Kidney epithelial cell (primary cell): Measurements from ENCODE around the gene VPS8. TPM values are rescaled to one million over a fixed set of nuclear protein-coding genes. Genes with fewer than 3 reads are reported as not detected.

Experiments
- DNase-seq: peaks from one replicate; pipeline ENCODE4 v3.0.0-alpha.2; 2010; ENCODE audit warnings: low read depth
- H3K27me3 ChIP-seq: 2 replicates; pipeline ENCODE4 v1.6.0; 2011; ENCODE audit warnings: low read length; ENCODE audit not compliant: control insufficient read depth, insufficient read depth
- H3K36me3 ChIP-seq: 2 replicates; pipeline ENCODE4 v1.5.1; 2011; ENCODE audit warnings: low read length; ENCODE audit not compliant: control insufficient read depth, insufficient read depth
- H3K4me3 ChIP-seq: 2 replicates; pipeline ENCODE4 v1.5.1; 2011; ENCODE audit warnings: low read depth, mild to moderate bottlenecking, control low read depth, low read length
- total RNA-seq: library from RNA; depleted of rRNA; stranded (reverse); fragments of >200 nt; gene quantifications from 2 replicates; pipeline ENCODE4 v1.2.3, GENCODE V29; 2015
- TF ChIP-seq, protein P1 (sequence below): IDR thresholded peaks from 2 replicates; pipeline ENCODE4 v1.5.1; 2011; ENCODE audit warnings: mild to moderate bottlenecking, moderate library complexity, low read length, control low read depth, inconsistent platforms; ENCODE audit not compliant: insufficient read depth, poor library complexity, severe bottlenecking

The VPS8 gene
- total RNA-seq, 1 donor from 2014 or later, result 31.9 TPM

DNA sequence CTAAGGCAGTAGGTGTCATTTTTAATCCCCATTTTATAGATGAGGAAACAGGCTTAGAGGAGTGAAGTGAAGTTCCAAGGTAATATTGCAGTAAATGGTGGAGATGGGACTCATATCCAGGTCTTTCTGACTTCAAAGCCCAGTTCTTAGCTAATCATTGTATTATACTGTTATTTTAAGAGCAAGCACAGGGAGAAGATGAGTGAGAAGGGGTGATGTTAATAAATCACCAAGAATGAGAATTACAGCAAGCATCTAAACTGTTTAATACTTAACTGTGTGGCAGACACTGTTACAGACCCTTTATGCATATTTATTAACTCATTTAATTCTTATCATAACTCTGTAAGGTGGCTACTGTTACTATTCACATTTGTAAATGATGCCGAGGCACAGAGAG, 61.2 kb downstream of the VPS8 start:
- Histone ChIP-seq H3K27me3 (no peaks in the 10 kb centered on the region), H3K36me3 (no peaks in the 10 kb centered on the region), H3K4me3 (no peak overlapping the region)
- TF ChIP-seq, protein P1, sequence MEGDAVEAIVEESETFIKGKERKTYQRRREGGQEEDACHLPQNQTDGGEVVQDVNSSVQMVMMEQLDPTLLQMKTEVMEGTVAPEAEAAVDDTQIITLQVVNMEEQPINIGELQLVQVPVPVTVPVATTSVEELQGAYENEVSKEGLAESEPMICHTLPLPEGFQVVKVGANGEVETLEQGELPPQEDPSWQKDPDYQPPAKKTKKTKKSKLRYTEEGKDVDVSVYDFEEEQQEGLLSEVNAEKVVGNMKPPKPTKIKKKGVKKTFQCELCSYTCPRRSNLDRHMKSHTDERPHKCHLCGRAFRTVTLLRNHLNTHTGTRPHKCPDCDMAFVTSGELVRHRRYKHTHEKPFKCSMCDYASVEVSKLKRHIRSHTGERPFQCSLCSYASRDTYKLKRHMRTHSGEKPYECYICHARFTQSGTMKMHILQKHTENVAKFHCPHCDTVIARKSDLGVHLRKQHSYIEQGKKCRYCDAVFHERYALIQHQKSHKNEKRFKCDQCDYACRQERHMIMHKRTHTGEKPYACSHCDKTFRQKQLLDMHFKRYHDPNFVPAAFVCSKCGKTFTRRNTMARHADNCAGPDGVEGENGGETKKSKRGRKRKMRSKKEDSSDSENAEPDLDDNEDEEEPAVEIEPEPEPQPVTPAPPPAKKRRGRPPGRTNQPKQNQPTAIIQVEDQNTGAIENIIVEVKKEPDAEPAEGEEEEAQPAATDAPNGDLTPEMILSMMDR, result no peak
- peak; percentile 19 for DNase-seq

DNA sequence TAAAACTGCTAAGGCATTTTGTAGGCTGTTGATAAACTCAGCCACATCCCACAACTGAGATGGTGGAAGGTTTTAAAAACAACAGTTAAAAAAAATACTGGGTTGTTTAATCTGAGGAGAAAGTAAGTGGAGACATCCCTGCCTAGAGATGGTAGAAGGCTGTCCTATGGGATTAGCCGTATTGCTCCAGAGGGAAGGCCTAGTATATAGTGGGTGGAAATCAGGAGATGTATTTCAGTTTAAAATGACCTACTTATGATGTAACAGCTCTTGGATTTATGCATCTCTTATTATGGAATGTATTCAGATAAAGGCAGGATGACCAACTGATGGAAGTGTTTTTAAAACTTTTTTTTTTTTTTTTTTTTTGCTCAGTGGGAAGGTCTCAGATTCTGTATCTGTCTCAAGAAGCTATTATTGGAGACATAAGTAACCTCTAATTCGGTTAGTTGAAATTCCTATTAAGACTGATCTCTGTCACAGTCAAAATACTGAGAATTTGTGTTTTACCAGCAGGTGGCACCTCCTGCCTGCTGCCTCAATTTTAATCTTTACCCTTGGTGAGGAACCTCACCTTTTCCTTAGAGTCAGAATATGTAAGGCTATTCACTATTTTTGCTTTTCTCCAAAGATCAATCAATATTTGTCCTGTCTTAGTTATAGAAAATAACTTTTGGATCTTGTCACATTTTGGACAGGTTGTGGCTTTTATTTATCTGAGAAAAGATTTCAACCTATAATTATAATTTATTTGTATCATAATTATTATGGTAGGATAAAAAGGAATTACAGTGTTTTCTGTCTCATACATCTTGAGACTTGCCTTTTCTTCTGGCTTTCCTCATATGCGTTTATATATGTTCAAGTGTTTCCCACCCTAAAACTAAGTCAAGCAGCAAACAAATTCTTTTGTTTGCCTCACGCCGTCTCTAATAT, 63.0 kb downstream of the VPS8 start:
- no peaks in the 10 kb centered on the region for H3K27me3 ChIP-seq
- no peak overlapping the region for H3K4me3 ChIP-seq
- TF ChIP-seq, protein P1, result peak; percentile 65
- no peaks in the 10 kb centered on the region for H3K36me3 ChIP-seq
- no peak for DNase-seq

DNA sequence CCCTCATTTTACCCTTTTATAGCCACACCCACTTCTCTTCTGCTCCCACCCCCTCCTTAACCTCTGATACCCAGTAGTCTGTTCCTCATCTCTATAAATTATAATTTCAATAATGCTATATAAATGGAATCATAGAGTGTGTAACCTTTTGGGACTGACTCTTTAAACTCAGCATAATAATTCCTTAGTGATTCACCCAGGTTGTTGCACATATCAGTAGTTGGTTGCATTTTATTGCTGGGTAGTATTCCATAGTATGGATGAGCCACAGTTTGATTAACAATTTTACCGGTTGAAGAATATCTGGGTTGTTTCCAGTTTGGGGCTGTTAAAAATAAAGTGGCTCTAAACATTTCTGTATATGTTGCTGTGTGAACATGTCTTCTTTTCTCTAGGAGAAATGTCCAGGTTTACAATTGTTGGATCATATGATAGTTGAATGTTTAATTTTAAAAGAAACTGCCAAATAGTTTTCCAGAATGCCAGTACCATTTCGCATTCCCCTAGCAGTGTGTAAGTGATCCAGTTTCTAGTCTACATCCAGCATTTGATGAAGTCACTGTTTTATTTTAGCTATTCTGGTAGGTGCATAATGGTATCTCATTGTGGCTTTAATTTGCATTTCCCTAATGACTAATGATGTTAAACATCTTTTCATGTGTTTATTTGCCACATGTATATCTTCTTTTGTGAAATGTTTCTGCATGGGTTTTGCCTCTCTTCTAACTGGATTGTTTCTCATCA, 68.5 kb downstream of the VPS8 start:
- no peak for DNase-seq
- Histone ChIP-seq H3K4me3 (no peak overlapping the region), H3K27me3 (no peaks in the 10 kb centered on the region), H3K36me3 (no peaks in the 10 kb centered on the region)
- TF ChIP-seq, protein P1, result no peak

DNA sequence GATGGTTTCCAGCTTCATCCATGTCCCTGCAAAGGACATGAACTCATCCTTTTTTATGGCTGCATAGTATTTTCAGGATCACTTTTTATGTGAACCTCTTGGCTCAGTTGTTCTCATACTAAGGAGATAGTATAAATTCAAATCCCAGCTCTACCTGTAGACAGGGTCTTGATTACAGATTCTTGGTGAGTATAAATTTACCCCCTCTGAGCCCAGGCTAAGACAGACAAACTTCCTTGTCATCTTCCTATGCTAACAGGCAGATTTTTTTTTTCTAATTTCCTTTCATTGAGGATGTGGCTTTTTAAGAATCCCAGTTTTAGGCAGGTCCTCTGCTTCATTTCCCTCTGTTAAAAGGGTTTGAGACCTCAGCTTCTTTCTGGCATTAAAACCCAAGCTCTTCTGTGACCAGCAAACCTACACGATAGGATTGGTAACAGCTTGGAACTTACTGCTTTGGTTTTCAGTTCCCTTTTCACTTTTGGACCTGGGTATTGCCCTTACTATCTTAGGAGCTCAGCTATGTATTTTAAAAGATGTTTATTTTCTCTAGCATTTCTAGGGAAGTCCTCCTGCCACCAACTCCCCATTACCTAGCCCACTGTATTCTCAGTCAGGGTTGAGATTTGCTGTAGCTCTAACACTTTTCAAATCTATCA, 72.5 kb downstream of the VPS8 start:
- H3K4me3 ChIP-seq, result no peak overlapping the region
- TF ChIP-seq, protein P1, result no peak

DNA sequence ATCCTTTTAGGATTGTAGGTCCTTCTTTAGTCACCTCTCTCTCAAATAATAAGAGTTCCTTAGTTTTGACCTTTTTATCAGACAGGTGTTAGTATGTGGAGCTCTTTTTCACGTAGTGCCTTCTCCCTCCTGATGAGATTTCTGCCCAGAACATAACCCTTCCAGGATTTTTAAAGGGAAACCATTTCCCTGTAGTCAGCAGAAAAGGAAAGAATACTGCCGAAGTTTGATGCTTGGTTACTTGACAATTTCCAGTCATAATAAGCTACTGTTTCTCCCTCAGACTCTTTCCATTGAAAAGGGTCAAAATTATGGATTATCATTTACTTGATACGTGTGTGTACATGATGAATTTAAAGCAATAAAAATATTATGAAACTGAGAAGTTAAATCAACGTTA, 73.1 kb downstream of the VPS8 start:
- TF ChIP-seq, protein P1, result no peak
- Histone ChIP-seq H3K27me3 (no peaks in the 10 kb centered on the region), H3K4me3 (no peak overlapping the region), H3K36me3 (no peaks in the 10 kb centered on the region)
- DNase-seq, result no peak

More for the DNA sequence above, 72.5 kb downstream of the VPS8 start:
- Histone ChIP-seq H3K27me3 (no peaks in the 10 kb centered on the region), H3K36me3 (no peaks in the 10 kb centered on the region)
- DNase-seq, result no peak
